Endothelial cell (in vitro differentiated cells): ENCODE measurements around the gene CARD6. TPM values are rescaled to one million over a fixed set of nuclear protein-coding genes. Genes with fewer than 3 reads are reported as not detected.
"Not testable (repeated sequence)": the region's sequence is repeated elsewhere in the genome, so short reads cannot be mapped to it uniquely, and the experiment has no call there.

Experiments used
- DNase-seq: peaks from one replicate; pipeline ENCODE4 v3.0.0; 2021; ENCODE audit warnings: low spot score
- H3K27ac Mint-ChIP-seq: one replicate; pipeline ENCODE4 v1.8.0; 2021; ENCODE audit warnings: mixed read lengths, inconsistent platforms; ENCODE audit not compliant: unreplicated experiment
- H3K27me3 Mint-ChIP-seq: one replicate; pipeline ENCODE4 v1.8.0; 2021; ENCODE audit warnings: mild to moderate bottlenecking, moderate library complexity, mixed read lengths, inconsistent platforms; ENCODE audit not compliant: unreplicated experiment
- H3K36me3 Mint-ChIP-seq: one replicate; pipeline ENCODE4 v1.8.0; 2021; ENCODE audit warnings: mild to moderate bottlenecking, low read depth, mixed read lengths, inconsistent platforms; ENCODE audit not compliant: unreplicated experiment
- H3K4me1 Mint-ChIP-seq: one replicate; pipeline ENCODE4 v1.8.0; 2021; ENCODE audit warnings: mild to moderate bottlenecking, mixed read lengths, inconsistent platforms; ENCODE audit not compliant: unreplicated experiment
- H3K4me3 Mint-ChIP-seq: one replicate; pipeline ENCODE4 v1.8.0; 2021; ENCODE audit warnings: mild to moderate bottlenecking, mixed read lengths, inconsistent platforms; ENCODE audit not compliant: unreplicated experiment
- H3K9me3 Mint-ChIP-seq: one replicate; pipeline ENCODE4 v1.8.0; 2021; ENCODE audit warnings: mixed read lengths, inconsistent platforms; ENCODE audit not compliant: unreplicated experiment
- CTCF ChIP-seq: fragments of 200-600 bp; sonication (generic); IDR thresholded peaks from one replicate; pipeline ENCODE4 v1.5.0; 2021; ENCODE audit warnings: antibody characterized with exemption; ENCODE audit not compliant: unreplicated experiment
- total RNA-seq: library from RNA; stranded (reverse); fragmentation: NEBNext Ultra II Directional; extraction: Animal tissue kit (Norgen Biotek cat#: 25700); gene quantifications from one replicate; pipeline ENCODE4 v1.2.1, GENCODE V29; 2021; ENCODE audit not compliant: unreplicated experiment

The CARD6 gene
- total RNA-seq, 1 donor from 2014 or later: 3.7 TPM

DNA sequence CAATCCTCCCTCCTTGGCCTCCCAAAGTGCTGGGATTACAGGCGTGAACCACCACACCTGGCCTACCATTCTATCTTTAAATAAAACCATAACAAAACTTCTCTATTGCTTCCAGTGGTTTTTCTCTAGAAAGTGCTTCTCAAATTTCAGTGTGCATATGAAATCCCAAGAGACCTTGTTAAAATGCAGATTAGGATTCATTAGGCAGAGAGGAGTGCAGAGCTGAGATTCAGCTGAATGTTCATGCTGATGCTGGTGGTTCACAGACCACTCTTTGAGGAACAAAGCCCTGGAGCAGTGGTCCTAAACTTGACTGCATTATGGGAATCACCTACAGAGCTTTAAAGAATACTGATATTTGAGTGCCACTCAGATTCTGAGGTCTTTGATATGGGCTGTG is 28.2 kb downstream of the CARD6 start:
- H3K4me1 Mint-ChIP-seq: no peaks in the 10 kb centered on the region
- no peak for TF ChIP-seq CTCF

GRCh38 chr5:40871177-40871576 is 30.0 kb downstream of the CARD6 start:
- TF ChIP-seq CTCF: no peak
- Mint-ChIP-seq H3K4me1 (no peaks in the 10 kb centered on the region), H3K36me3 (no peaks in the 10 kb centered on the region), H3K27me3 (peaks cover 1% of the 10 kb centered on the region), H3K9me3 (no peaks in the 10 kb centered on the region), H3K4me3 (no peak overlapping the region), H3K27ac (no peak overlapping the region)
- no peak for DNase-seq

More for the DNA sequence above, 28.2 kb downstream of the CARD6 start:
- Mint-ChIP-seq H3K27ac (no peak overlapping the region), H3K9me3 (peaks cover 9% of the 10 kb centered on the region), H3K4me3 (no peak overlapping the region), H3K27me3 (peaks cover 6% of the 10 kb centered on the region), H3K36me3 (peaks cover 8% of the 10 kb centered on the region)
- DNase-seq: no peak

DNA sequence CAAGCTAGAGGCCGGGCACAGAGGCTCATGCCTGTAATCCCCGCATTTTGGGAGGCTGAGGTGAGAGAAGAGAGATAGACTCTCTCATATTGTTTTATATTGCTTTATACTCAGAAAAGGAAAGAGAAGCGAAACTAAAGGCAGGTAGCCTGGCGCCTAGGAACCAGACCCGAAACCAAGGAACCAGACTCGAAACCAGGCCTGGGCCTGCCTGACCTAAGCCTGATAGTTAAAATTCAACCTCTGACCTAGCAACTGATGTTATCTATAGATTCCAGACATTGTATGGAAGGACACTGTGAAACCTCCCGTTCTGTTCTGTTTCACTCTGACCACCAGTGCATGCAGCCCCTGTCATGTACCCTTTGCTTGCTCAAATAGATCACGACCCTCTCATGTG is 31.1 kb downstream of the CARD6 start:
- not testable (repeated sequence) for H3K27me3 Mint-ChIP-seq, H3K4me1 Mint-ChIP-seq, DNase-seq, H3K4me3 Mint-ChIP-seq, H3K36me3 Mint-ChIP-seq, H3K9me3 Mint-ChIP-seq, H3K27ac Mint-ChIP-seq

DNA sequence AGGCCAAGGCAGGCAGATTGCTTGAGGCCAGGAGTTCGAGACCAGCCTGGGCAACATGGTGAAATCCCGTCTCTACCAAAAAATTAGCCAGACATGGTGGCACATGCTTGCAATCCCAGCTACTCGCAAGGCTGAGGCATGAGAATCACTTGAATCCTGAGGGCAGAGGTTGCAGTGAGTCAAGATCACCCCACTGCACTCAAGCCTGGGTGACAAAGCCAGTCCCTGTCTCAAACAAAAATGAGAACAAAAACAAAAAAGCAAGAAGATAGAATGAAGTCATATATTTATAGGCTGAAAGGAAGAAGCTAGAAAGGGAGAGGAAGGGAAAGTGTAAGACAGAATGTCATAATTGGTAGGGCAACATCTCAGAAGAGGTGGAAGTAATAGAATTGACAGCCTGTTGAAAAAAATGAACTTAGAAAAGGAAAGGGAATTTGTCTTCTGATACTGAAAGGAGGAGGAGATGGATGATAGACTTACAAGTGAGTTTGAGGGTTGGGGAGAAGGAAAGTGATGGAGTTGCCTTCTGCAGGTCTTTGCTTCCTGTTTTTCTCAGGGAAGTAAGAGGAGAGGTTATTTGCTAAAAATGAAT is 32.2 kb downstream of the CARD6 start:
- Mint-ChIP-seq H3K4me3 (no peak overlapping the region), H3K27me3 (peaks cover 1% of the 10 kb centered on the region), H3K9me3 (peaks cover 5% of the 10 kb centered on the region), H3K4me1 (no peaks in the 10 kb centered on the region), H3K36me3 (no peaks in the 10 kb centered on the region), H3K27ac (no peak overlapping the region)
- no peak for DNase-seq
- TF ChIP-seq CTCF: no peak

DNA sequence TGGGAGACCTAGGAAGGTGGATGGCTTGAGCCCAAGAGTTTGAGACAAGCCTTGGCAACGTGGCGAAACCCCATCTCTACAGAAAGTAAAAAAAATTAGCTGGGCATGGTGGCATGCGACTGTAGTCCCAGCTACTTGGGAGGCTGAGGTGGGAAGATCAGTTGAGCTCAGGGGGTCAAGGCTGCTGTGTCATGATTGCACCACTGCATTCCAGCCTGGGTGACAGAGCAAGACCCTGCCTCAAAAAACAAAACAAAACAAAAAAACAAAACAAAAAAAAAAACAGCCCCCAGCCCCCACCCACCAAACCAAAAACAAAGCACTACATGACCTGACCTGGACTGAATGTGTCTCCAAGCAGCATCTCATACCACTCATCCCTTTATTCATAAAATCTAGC is 34.8 kb downstream of the CARD6 start:
- H3K9me3 Mint-ChIP-seq: peaks cover 5% of the 10 kb centered on the region
- no peak for DNase-seq
- H3K27ac Mint-ChIP-seq: no peak overlapping the region
- H3K4me3 Mint-ChIP-seq: no peak overlapping the region
- no peaks in the 10 kb centered on the region for H3K4me1 Mint-ChIP-seq
- TF ChIP-seq CTCF: no peak
- no peaks in the 10 kb centered on the region for H3K36me3 Mint-ChIP-seq
- peaks cover 1% of the 10 kb centered on the region for H3K27me3 Mint-ChIP-seq
